ENCODE results near the gene CCDC182.

The CCDC182 gene

DNA sequence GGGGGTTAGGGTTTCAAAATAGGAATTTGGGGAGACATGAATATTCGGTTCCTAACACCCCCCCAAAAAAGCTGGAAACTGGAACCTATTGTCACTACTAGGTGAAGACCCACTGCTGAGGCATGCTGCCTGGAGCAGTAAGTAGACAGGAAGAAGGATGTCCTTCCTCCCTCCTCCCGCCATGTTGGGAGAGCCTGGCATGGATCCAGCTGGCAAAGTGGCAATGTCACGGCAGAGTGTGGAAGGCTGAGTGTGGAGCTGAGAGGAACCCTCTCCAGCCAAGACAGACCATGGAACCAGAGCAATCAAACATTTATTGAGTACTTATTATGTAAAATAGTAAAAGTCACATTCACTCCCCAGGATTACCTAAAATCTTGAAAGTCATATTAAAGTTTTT lies 49.0 kb downstream of the CCDC182 start:
- no peak for DNase-seq
